ENCODE data around the gene CNTNAP2. TPM values are rescaled to one million over a fixed set of nuclear protein-coding genes. Genes with fewer than 3 reads are reported as not detected.

CNTNAP2 gene
- total and polyA plus RNA-seq, 2 experiments from 2014 or later: not detected

DNA sequence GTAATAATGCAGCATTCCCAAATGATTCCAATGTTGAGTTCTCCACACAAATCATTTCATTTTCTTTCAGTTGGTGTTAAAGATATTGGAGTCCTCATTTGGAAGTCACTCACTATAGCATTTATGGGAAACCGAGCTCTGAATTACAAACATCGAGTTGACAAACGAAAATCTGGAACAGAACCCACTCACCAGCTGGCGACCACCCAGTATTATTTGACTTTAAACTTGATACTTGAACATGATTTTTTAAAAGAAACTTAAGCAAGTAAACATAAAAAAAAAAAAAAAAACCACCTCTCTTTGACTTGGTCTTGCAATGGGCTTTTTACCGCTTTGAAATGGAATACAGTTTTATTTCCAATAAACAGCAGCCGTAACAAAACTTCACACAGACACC is 1897.4 kb downstream of the CNTNAP2 start:
- Histone ChIP-seq H3K9me3 (ENCODE audit: low read depth) (no peaks in the 10 kb centered on the region), H4K20me1 (ENCODE audit: insufficient read depth) (no peaks in the 10 kb centered on the region), H3K4me1 (ENCODE audit: insufficient read depth) (no peaks in the 10 kb centered on the region), H3K9me2 (ENCODE audit: insufficient read depth) (no peaks in the 10 kb centered on the region), H3K27me3 (replicated peaks; ENCODE audit: insufficient read depth) (no peaks in the 10 kb centered on the region), H3F3A (ENCODE audit: insufficient read depth) (no peaks in the 10 kb centered on the region), H3K79me2 (ENCODE audit: insufficient read depth) (no peaks in the 10 kb centered on the region), H3K4me2 (ENCODE audit: unreplicated experiment) (no peak overlapping the region), H3K4me3 (no peak overlapping the region), H3K9ac (no peak overlapping the region), H3K36me3 (ENCODE audit: low read depth) (no peaks in the 10 kb centered on the region), H3K27ac (no peak overlapping the region), H2AFZ (no peak overlapping the region)
- 13 to 15% methylated on average over 6 of the region's 6 CpGs for WGBS, 2 experiments (ENCODE audit: low coverage in 1 of 2, low lambda C conversion rate in 2 of 2, missing lambda C conversion rate in 2 of 2)
- no peak for DNase-seq
- in situ Hi-C loops (cut with MboI): no loop called here
- TF ChIP-seq EZH2 (IDR thresholded peaks at IDR 0.05; ENCODE audit: insufficient read depth, poor library complexity, severe bottlenecking) (no peak), EZH2phosphoT487 (IDR thresholded peaks at IDR 0.05; ENCODE audit: insufficient read depth, low read depth) (no peak)

- Histone ChIP-seq H3K27ac (no peak overlapping the region), H3K27me3 (replicated peaks; ENCODE audit: insufficient read depth) (no peaks in the 10 kb centered on the region), H2AFZ (no peak overlapping the region), H3K9me2 (ENCODE audit: insufficient read depth) (no peaks in the 10 kb centered on the region), H3K36me3 (ENCODE audit: low read depth) (no peaks in the 10 kb centered on the region), H4K20me1 (ENCODE audit: insufficient read depth) (no peaks in the 10 kb centered on the region), H3K4me1 (ENCODE audit: insufficient read depth) (no peaks in the 10 kb centered on the region), H3K4me2 (ENCODE audit: unreplicated experiment) (no peak overlapping the region), H3K79me2 (ENCODE audit: insufficient read depth) (no peaks in the 10 kb centered on the region), H3K4me3 (no peak overlapping the region), H3K9me3 (ENCODE audit: low read depth) (no peaks in the 10 kb centered on the region), H3K9ac (no peak overlapping the region), H3F3A (ENCODE audit: insufficient read depth) (no peaks in the 10 kb centered on the region)
- DNase-seq: no peak
- in situ Hi-C loops (cut with MboI): no loop called here
- 16 to 23% methylated on average over 4 of the region's 4 CpGs for WGBS, 2 experiments (ENCODE audit: low coverage in 1 of 2, low lambda C conversion rate in 2 of 2, missing lambda C conversion rate in 2 of 2)
- TF ChIP-seq EZH2phosphoT487 (IDR thresholded peaks at IDR 0.05; ENCODE audit: insufficient read depth, low read depth) (no peak), EZH2 (IDR thresholded peaks at IDR 0.05; ENCODE audit: insufficient read depth, poor library complexity, severe bottlenecking) (no peak)
These were observed 1897.9 kb downstream of the CNTNAP2 start for GRCh38 chr7:148014541-148014940.

DNA sequence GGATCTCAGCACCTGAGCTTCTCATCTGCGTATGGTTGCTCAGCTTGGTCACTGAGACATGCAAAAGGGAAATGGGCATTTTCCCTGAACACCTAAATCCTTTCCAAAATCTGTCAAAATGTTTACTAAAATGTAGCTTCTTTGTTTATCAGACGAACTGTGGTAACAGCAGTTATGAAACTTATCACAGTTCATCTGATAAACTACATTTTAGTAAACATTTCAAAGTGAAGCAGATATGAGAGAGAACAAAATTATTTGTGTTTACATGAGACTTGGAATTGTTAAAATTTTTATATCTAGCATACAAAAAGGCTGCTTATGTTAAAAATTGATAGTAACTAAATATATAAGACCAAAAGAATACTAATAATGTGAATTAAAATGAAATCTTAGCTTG is 1900.5 kb downstream of the CNTNAP2 start:
- TF ChIP-seq EZH2 (IDR thresholded peaks at IDR 0.05; ENCODE audit: insufficient read depth, poor library complexity, severe bottlenecking) (no peak), EZH2phosphoT487 (IDR thresholded peaks at IDR 0.05; ENCODE audit: insufficient read depth, low read depth) (no peak)

GRCh38 chr7:148020679-148021078 is 1904.1 kb downstream of the CNTNAP2 start:
- Histone ChIP-seq H3K36me3 (ENCODE audit: low read depth) (no peaks in the 10 kb centered on the region), H3K4me1 (ENCODE audit: insufficient read depth) (no peaks in the 10 kb centered on the region), H3K9me2 (ENCODE audit: insufficient read depth) (no peaks in the 10 kb centered on the region), H3K79me2 (ENCODE audit: insufficient read depth) (no peaks in the 10 kb centered on the region), H4K20me1 (ENCODE audit: insufficient read depth) (no peaks in the 10 kb centered on the region), H3K27me3 (replicated peaks; ENCODE audit: insufficient read depth) (no peaks in the 10 kb centered on the region), H3K4me2 (ENCODE audit: unreplicated experiment) (no peak overlapping the region), H2AFZ (no peak overlapping the region), H3K4me3 (no peak overlapping the region), H3K27ac (no peak overlapping the region), H3K9ac (no peak overlapping the region), H3F3A (ENCODE audit: insufficient read depth) (no peaks in the 10 kb centered on the region), H3K9me3 (ENCODE audit: low read depth) (no peaks in the 10 kb centered on the region)
- WGBS, 2 experiments (ENCODE audit: low coverage in 1 of 2, low lambda C conversion rate in 2 of 2, missing lambda C conversion rate in 2 of 2): 23 to 32% methylated on average over 6 of the region's 6 CpGs
- in situ Hi-C loops (cut with MboI): no loop called here
- no peak for DNase-seq
- TF ChIP-seq EZH2phosphoT487 (IDR thresholded peaks at IDR 0.05; ENCODE audit: insufficient read depth, low read depth) (no peak), EZH2 (IDR thresholded peaks at IDR 0.05; ENCODE audit: insufficient read depth, poor library complexity, severe bottlenecking) (no peak)

More for the DNA sequence above, 1900.5 kb downstream of the CNTNAP2 start:
- Histone ChIP-seq H3K4me3 (no peak overlapping the region), H2AFZ (no peak overlapping the region), H3F3A (ENCODE audit: insufficient read depth) (no peaks in the 10 kb centered on the region), H3K9me2 (ENCODE audit: insufficient read depth) (no peaks in the 10 kb centered on the region), H3K4me2 (ENCODE audit: unreplicated experiment) (no peak overlapping the region), H3K9ac (no peak overlapping the region), H4K20me1 (ENCODE audit: insufficient read depth) (no peaks in the 10 kb centered on the region), H3K4me1 (ENCODE audit: insufficient read depth) (no peaks in the 10 kb centered on the region), H3K27ac (no peak overlapping the region), H3K36me3 (ENCODE audit: low read depth) (no peaks in the 10 kb centered on the region), H3K9me3 (ENCODE audit: low read depth) (no peaks in the 10 kb centered on the region), H3K27me3 (replicated peaks; ENCODE audit: insufficient read depth) (no peaks in the 10 kb centered on the region), H3K79me2 (ENCODE audit: insufficient read depth) (no peaks in the 10 kb centered on the region)
- WGBS, 2 experiments (ENCODE audit: low coverage in 1 of 2, low lambda C conversion rate in 2 of 2, missing lambda C conversion rate in 2 of 2): 9 to 14% methylated on average over 2 of the region's 2 CpGs
- no peak for DNase-seq
- in situ Hi-C loops (cut with MboI): no loop called here

GRCh38 chr7:148021507-148022045 is 1905.0 kb downstream of the CNTNAP2 start:
- H3F3A ChIP-seq (ENCODE audit: insufficient read depth): no peaks in the 10 kb centered on the region
- TF ChIP-seq EZH2 (IDR thresholded peaks at IDR 0.05; ENCODE audit: insufficient read depth, poor library complexity, severe bottlenecking) (no peak), EZH2phosphoT487 (IDR thresholded peaks at IDR 0.05; ENCODE audit: insufficient read depth, low read depth) (no peak)
- H3K36me3 ChIP-seq (ENCODE audit: low read depth): no peaks in the 10 kb centered on the region
- no peak overlapping the region for H3K9ac ChIP-seq
- H2AFZ ChIP-seq: no peak overlapping the region
- no peak for DNase-seq
- H3K27me3 ChIP-seq (replicated peaks; ENCODE audit: insufficient read depth): no peaks in the 10 kb centered on the region
- H3K9me2 ChIP-seq (ENCODE audit: insufficient read depth): no peaks in the 10 kb centered on the region
- no peaks in the 10 kb centered on the region for H3K79me2 ChIP-seq (ENCODE audit: insufficient read depth)
- H3K4me1 ChIP-seq (ENCODE audit: insufficient read depth): no peaks in the 10 kb centered on the region
- in situ Hi-C loops (cut with MboI): no loop called here
- no peaks in the 10 kb centered on the region for H3K9me3 ChIP-seq (ENCODE audit: low read depth)
- H4K20me1 ChIP-seq (ENCODE audit: insufficient read depth): no peaks in the 10 kb centered on the region
- H3K4me3 ChIP-seq: no peak overlapping the region
- no peak overlapping the region for H3K27ac ChIP-seq
- no peak overlapping the region for H3K4me2 ChIP-seq (ENCODE audit: unreplicated experiment)
- WGBS, 2 experiments (ENCODE audit: low coverage in 1 of 2, low lambda C conversion rate in 2 of 2, missing lambda C conversion rate in 2 of 2): 44 to 51% methylated on average over 17 of the region's 17 CpGs

Measured in GM23248 (cell line).